ENCODE data around the gene FUT3.
"Not testable (repeated sequence)": the region's sequence is repeated elsewhere in the genome, so short reads cannot be mapped to it uniquely, and the experiment has no call there.

The FUT3 gene

DNA sequence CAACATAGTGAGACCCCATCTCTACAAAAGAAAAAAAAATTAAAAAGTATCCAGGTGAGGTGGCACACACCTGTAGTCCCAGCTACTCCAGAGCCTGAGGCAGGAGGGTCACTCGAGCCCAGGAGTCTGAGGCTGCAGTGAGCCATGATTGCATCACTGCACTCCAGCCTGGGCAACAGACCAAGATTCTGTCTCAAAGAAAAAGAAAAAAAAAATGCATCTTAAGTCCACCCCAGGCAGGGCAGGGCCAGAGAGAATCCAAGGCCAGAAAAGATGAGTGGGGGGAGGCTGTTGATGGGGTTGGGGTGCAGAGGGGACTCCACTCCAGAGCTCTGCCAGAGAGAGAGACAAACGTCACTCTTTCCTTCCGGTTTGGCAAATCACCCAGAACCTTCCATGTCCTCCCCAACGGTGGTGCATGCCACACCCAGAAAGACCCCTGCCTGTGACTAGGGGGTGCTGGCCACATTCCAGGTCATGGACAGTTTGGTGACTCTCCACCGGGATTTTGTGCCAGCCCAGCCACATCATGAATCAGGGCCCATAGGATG, 431 bp downstream of the FUT3 start:
- in situ Hi-C loops (cut with HindIII; ENCODE audit: low pct_unique_long_range_greater_than_20kb, low sequenced_read_pairs): no loop called here
- no peak for TF ChIP-seq JUND (IDR thresholded peaks at IDR 0.05; ENCODE audit: low read depth)
- no peak for DNase-seq (ENCODE audit: low read depth in 1 of 2, low spot score in 1 of 2)

DNA sequence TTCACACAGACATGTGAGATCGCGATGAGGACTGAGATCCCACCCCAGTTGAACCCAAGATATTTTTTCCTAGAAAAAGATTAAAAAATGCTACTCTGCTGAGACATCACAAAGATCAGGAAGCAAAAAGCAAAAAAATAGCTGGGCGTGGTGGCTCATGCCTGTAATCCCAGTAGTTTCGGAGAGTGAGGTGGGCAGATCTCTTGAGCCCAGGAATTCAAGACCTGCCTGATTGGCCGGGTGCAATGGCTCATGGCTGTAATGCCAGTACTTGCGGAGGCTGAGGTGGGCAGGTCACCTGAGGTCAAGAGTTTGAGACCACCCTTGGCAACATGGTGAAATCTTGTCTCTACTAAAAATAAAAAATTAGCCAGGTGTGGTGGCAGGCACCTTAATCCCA, 1.1 kb downstream of the FUT3 start:
- DNase-seq (ENCODE audit: low read depth in 1 of 2, low spot score in 1 of 2): no peak
- in situ Hi-C loops (cut with HindIII; ENCODE audit: low pct_unique_long_range_greater_than_20kb, low sequenced_read_pairs): no loop called here
- TF ChIP-seq JUND (IDR thresholded peaks at IDR 0.05; ENCODE audit: low read depth): no peak

DNA sequence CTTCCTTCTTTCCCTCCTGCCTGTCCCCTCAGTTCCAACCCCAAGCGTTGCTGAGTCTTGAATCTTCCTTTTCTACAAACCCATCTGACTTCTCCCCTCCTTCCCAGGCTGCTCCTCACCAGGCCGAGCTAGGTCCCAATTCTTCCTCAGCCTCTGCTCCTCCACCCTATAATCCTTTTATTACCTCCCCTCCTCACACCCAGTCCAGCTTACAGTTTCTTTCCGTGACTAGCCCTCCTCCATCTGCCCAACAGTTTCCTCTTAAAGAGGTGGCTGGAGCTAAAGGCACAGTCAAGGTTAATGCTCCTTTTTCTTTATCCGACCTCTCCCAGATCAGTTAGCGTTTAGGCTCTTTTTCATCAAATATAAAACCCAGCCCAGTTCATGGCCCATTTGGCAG, 2.6 kb downstream of the FUT3 start:
- DNase-seq (ENCODE audit: low read depth in 1 of 2, low spot score in 1 of 2); in situ Hi-C loops (cut with HindIII; ENCODE audit: low pct_unique_long_range_greater_than_20kb, low sequenced_read_pairs): not testable (repeated sequence)

DNA sequence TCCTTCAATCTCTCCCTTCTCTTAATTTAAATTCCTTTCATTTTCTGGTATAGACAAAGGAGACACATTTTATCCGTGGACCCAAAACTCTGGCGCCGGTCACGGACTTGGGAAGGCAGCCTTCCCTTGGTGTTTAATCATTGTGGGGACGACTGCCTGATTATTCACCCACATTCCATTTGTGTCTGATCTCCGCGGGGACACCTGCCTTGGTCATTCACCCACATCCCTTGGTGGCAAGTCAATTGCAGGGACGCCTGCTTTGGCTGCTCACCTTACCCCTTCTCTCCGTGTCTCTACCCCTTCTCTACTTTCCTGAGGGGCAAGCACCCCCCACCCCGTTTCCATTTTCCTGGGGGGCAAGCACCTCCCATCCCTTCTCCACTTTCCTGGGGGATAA, 3.4 kb downstream of the FUT3 start:
- DNase-seq (ENCODE audit: low read depth in 1 of 2, low spot score in 1 of 2); in situ Hi-C loops (cut with HindIII; ENCODE audit: low pct_unique_long_range_greater_than_20kb, low sequenced_read_pairs): not testable (repeated sequence)

DNA sequence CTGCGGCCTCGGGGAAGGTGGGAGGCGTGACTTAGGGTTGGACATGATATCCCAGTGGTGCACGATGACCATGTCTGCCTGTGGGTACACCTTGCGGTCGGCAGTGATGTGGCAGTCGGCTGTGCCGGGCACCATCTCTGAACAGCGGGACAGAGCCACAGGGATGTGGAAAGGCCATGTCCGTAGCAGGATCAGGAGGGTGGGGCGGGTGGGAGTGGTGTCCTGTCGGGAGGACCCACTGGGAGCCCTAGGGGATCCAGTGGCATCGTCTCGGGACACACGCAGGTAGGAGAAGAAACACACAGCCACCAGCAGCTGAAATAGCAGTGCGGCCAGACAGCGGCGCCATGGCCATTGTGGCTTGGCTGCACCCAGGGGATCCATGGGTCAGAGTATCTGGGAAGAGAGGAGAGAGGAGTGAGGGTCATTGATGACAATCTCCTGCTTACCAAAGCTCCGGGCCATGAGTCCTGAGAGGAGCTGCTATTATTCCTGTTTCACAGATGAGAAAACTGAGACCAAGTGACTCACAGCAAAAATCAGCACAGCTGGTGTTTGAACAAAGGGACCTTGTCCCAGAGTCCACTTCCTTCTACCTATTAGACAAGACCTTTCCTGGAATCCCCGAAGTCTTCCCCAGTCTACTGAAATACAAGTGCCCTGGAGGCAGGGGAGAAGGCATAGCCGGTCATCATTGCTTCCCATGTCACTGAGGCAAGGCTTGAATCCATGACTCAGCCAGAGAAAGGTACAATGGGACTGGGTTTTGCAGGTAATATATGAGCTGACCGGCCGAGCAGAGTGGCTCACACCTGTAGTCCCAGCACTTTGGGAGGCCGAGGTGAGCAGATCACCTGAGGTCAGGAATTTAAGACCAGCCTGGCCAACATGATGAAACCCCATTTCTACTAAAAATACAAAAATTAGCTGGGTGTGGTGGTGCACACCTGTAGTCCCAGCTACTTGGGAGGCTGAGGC, 6.5 kb downstream of the FUT3 start:
- no peak for TF ChIP-seq JUND (IDR thresholded peaks at IDR 0.05; ENCODE audit: low read depth)
- no peak for DNase-seq (ENCODE audit: low read depth in 1 of 2, low spot score in 1 of 2)
- in situ Hi-C loops (cut with HindIII; ENCODE audit: low pct_unique_long_range_greater_than_20kb, low sequenced_read_pairs): no loop called here

DNA sequence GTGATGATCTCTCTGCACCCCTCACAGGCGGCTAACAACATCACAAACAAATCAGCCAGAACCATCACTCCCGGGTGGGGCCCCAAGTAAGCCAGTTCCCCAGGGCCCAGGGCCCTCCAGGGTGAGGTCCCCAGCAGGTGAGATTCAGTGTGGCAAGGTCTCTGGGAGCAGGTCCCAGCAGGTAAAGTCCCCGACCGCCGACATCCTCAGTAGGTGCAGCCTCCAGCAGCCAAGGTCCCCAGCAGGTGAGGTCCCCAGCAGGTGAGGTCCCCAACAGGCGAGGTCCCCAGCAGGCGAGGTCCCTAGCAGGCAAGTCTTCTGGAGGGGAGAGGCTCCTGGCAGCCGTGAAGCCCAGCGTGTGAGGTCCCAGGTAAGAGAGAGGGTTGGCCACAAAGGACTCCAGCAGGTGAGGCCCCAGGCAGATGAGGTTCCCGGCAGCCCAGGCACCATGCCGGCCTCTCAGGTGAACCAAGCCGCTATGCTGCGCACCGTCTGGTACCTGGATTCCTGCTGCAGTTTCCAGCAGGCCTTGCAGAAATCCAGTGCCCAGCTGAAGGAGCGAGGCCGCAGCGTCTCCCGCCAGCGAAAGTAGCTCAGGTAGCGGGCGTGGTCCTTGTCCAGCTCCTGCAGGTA, 7.8 kb downstream of the FUT3 start:
- in situ Hi-C loops (cut with HindIII; ENCODE audit: low pct_unique_long_range_greater_than_20kb, low sequenced_read_pairs): no loop called here
- TF ChIP-seq JUND (IDR thresholded peaks at IDR 0.05; ENCODE audit: low read depth): no peak
- no peak for DNase-seq (ENCODE audit: low read depth in 1 of 2, low spot score in 1 of 2)

DNA sequence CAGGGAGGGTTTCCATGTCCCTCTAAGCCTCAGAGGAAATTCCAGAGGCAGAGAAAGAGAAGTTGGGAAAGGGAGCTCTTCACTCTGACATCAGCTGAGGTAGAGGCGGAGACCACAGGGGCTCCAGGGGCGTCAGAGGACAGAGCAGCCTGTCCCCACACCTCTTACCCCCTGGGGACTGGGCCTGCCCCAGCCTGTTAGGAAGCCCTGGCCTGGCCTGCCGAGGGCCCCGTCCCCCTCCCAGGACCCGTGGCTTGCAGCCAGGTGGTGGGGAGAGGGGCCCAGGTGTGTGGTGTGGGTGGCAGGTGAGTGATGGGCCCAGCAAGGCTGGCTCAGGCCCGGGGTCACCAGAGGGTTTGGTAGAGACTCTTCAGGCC, 9.5 kb downstream of the FUT3 start:
- DNase-seq (ENCODE audit: low read depth in 1 of 2, low spot score in 1 of 2); in situ Hi-C loops (cut with HindIII; ENCODE audit: low pct_unique_long_range_greater_than_20kb, low sequenced_read_pairs): not testable (repeated sequence)

DNA sequence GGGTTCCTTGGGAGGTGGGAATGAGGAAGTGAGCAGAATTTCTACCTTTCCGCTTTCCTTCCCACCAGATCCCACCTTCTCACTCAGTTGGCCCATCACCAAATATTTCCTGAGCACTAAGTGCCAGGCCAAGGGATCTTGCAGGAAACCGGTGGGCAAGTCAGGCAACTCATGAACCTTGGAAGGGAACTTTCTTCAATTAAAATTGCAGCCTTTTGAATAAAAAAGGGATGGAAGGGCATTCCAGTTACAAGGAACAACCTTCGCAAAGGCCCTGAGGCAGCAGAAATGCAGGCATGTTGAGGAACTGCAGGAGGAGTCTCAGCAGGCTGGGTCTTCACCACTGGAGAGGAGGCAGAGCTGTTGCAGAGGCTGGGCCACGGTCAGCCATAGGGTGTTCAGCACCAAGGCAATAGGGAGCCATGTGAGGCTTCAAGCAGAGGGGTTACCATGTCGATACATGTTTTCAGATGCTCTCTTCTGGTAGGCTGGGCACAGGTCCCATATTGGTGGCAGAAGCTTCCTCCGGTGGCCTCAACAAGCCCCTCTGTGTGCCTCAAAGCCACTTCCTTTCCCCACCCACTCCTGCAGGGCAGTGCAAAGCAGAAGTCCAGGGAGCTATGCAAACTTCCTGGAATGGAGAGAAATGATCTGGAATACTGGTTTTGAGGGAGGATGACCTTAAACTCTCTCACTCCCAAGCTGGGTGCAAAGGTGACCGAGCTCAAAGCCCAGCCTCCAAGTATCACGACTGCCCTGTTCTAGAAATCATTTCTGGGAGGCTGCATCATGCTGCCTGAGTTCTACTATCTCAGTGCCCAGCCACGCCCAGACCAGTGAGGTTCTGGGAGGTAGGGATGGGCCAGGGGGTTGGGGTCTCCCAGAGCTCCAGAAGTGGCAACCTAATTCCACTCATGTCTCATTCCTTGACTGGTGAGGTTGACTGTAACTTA, 11.9 kb downstream of the FUT3 start, which contains the start of gene FUT6:
Gene FUT6 (minus strand): TSS at position 638 of the 953 bp plus-strand sequence. CDS start 7,135 bp downstream, outside the sequence.
- in situ Hi-C loops (cut with HindIII; ENCODE audit: low pct_unique_long_range_greater_than_20kb, low sequenced_read_pairs): no loop called here

DNA sequence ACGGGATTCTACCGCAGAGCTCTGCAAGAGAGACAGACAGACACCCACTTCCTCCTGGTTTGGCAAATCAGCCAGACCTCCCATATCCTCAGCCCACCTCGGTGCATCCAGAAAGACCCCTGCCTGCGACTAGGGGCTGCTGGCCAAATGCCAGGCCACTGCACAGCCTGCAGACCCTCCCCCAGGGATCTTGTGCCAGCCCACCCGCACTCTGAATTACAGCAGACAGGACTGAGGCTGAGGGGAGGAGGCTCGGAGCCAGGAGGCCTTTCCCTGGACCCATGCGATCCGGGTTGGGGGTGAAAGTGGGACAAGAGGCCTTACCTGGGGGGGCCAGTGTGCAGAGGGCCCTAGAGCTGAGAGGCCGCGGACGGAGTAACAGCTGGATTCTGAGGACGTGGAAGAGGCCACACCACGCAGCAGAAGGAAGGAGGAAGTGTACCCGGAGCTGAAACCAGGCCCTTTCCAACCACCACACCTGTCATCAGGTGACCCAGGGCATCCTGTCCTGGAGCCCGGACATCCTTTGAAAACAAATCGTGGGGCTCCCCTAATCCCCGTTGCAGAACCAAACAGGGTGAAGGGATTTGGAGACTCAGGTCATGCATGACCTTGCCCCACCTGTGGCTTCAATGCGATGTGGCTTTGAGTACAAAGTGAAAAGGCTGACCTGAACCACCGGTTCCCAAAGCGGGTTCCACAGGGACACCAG, 12.7 kb downstream of the FUT3 start:
- no peak for DNase-seq (ENCODE audit: low read depth in 1 of 2, low spot score in 1 of 2)
- in situ Hi-C loops (cut with HindIII; ENCODE audit: low pct_unique_long_range_greater_than_20kb, low sequenced_read_pairs): no loop called here
- TF ChIP-seq JUND (IDR thresholded peaks at IDR 0.05; ENCODE audit: low read depth): no peak

More for the DNA sequence above, 11.9 kb downstream of the FUT3 start, which contains the start of gene FUT6:
- no peak for TF ChIP-seq JUND (IDR thresholded peaks at IDR 0.05; ENCODE audit: low read depth)
- DNase-seq (ENCODE audit: low read depth in 1 of 2, low spot score in 1 of 2): no peak

DNA sequence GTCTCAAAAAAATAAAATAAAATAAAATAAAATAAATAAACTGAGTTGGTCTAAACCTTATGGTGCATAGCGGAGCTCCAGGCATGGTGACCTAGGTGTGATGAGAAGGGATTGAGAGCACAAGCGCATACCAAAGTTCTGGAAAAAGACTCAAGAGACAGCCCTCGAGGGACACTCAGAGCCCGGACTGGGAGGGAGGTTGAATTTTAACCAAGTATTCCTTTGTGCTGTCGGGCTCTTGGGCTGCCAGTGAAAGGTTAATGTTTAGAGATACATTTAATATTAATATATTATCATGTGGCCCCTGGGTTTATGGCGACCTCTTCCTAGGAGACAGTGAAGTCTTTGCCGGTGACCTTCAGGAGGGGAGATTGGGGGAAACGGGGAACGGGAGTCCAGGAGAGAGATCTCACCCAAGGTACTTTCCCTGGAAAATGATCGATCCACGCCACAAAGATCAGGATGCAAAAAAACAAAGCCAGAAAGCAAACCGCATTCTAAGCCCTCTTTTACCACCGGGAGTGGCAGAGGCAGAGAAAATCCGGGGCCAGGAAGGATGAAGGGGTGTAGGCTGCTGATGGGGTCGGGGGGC, 13.4 kb downstream of the FUT3 start:
- in situ Hi-C loops (cut with HindIII; ENCODE audit: low pct_unique_long_range_greater_than_20kb, low sequenced_read_pairs): no loop called here
- no peak for TF ChIP-seq JUND (IDR thresholded peaks at IDR 0.05; ENCODE audit: low read depth)
- no peak for DNase-seq (ENCODE audit: low read depth in 1 of 2, low spot score in 1 of 2)

DNA sequence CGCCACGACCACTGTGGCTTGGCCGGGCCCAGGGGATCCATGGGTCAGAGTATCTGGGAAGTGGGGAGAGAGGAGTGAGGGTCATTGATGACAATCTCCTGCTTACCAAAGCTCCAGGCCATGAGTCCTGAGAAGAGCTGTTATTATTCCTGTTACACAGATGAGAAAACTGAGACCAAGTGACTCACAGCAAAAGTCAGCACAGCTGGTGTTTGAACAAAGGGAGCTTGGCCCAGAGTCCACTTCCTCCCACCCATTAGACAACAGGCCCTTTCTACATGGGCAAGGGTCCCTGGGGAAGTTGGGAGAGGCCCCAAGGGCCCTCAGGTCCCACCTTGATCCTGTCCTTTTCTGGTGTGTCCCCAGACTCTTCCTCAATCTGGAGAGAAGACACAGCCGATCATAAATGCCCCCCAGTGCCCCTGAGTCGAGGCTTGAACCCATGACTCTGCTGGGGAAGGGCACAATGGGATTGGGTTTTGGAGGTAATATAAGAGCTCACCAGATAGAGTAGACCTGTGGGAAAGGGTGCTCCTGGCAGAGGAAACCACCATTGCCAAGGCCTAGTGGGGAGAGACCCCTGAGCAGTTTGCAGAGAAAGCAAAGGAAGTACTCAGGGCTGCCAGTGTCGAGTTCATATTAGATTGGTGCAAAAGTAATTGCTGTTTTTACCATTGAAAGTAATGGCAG, 18.6 kb downstream of the FUT3 start:
- no peak for DNase-seq (ENCODE audit: low read depth in 1 of 2, low spot score in 1 of 2)
- in situ Hi-C loops (cut with HindIII; ENCODE audit: low pct_unique_long_range_greater_than_20kb, low sequenced_read_pairs): no loop called here
- TF ChIP-seq JUND (IDR thresholded peaks at IDR 0.05; ENCODE audit: low read depth): no peak

Measured in T47D (cell line).